Smooth muscle cell (in vitro differentiated cells): ENCODE data around the gene UGT1A10. TPM values are rescaled to one million over a fixed set of nuclear protein-coding genes. Genes with fewer than 3 reads are reported as not detected.

ENCODE experiments used
- DNase-seq: peaks from one replicate; lab custom pipeline; 2025; ENCODE audit not compliant: unreplicated experiment; lab: John Stamatoyannopoulos, UW
- H2AFZ ChIP-seq: fragments of 200-600 bp; sonication (generic); 2 replicates; pipeline ENCODE4 v1.6.0; 2016; ENCODE audit warnings: antibody characterized with exemption, low read depth, mild to moderate bottlenecking
- H3F3A ChIP-seq: fragments of 200-600 bp; sonication (generic); 2 replicates; pipeline ENCODE4 v1.6.0; 2017; ENCODE audit warnings: antibody characterized with exemption, low read depth
- H3K27ac ChIP-seq: fragments of 200-600 bp; sonication (generic); 2 replicates; pipeline ENCODE4 v1.5.1; 2016; ENCODE audit warnings: low read depth, mild to moderate bottlenecking
- H3K27me3 ChIP-seq: fragments of 200-600 bp; sonication (generic); 2 replicates; pipeline ENCODE4 v1.6.1; 2016; ENCODE audit warnings: low read depth, mild to moderate bottlenecking
- H3K36me3 ChIP-seq: fragments of 200-600 bp; sonication (generic); 2 replicates; pipeline ENCODE4 v1.5.1; 2016; ENCODE audit warnings: low read depth
- H3K4me1 ChIP-seq: fragments of 200-600 bp; sonication (generic); 2 replicates; pipeline ENCODE4 v1.5.1; 2016; ENCODE audit warnings: low read depth
- H3K4me2 ChIP-seq: fragments of 200-600 bp; sonication (generic); 2 replicates; pipeline ENCODE4 v1.6.0; 2016; ENCODE audit warnings: mild to moderate bottlenecking
- H3K4me3 ChIP-seq: fragments of 200-600 bp; sonication (generic); 2 replicates; pipeline ENCODE4 v1.5.1; 2016; ENCODE audit warnings: mild to moderate bottlenecking
- H3K79me2 ChIP-seq: fragments of 200-600 bp; sonication (generic); 2 replicates; pipeline ENCODE4 v1.6.0; 2016; ENCODE audit warnings: low read depth, mild to moderate bottlenecking
- H3K9ac ChIP-seq: fragments of 200-600 bp; sonication (generic); 2 replicates; pipeline ENCODE4 v1.6.0; 2016; ENCODE audit warnings: low read depth
- H3K9me3 ChIP-seq: fragments of 200-600 bp; sonication (generic); replicated peaks from 2 replicates; pipeline ENCODE4 v1.5.1; 2016; ENCODE audit warnings: low read depth
- H4K20me1 ChIP-seq: fragments of 200-600 bp; sonication (generic); 2 replicates; pipeline ENCODE4 v1.6.0; 2016; ENCODE audit warnings: low read depth
- CTCF ChIP-seq: fragments of 200-600 bp; sonication (generic); IDR thresholded peaks from 2 replicates; pipeline ENCODE4 v1.5.1; 2017; ENCODE audit warnings: borderline replicate concordance, mild to moderate bottlenecking, antibody characterized with exemption; ENCODE audit not compliant: insufficient read depth, poor library complexity, severe bottlenecking
- WGBS: methylation state at CpG from one replicate; pipeline ENCODE4 v1.1.7; 2016; ENCODE audit warnings: low lambda C conversion rate; 5-methylcytosine and 5-hydroxymethylcytosine counted together
- polyA plus RNA-seq: library from polyadenylated mRNA; unstranded; fragments of >200 nt; fragmentation: Nextera tagmentation; extraction: Ambion mirVana; gene quantifications from 2 replicates; pipeline ENCODE4 v1.2.1, GENCODE V29; 2016
- total RNA-seq: library from RNA; depleted of rRNA; stranded (reverse); fragments of >200 nt; gene quantifications from 2 replicates; pipeline ENCODE4 v1.2.3, GENCODE V29; 2014

UGT1A10 gene
- total and polyA plus RNA-seq, 2 experiments from 2014 or later = not detected

GRCh38 chr2:233822101-233822771, 186.0 kb downstream of the UGT1A10 start:
- Histone ChIP-seq H3K9me3 (no peaks in the 10 kb centered on the region), H3K4me1 (no peaks in the 10 kb centered on the region), H4K20me1 (no peaks in the 10 kb centered on the region), H3K9ac (no peak overlapping the region), H3K79me2 (no peaks in the 10 kb centered on the region), H3K4me3 (no peak overlapping the region), H3K27me3 (no peaks in the 10 kb centered on the region), H3F3A (no peaks in the 10 kb centered on the region), H3K27ac (no peak overlapping the region), H2AFZ (no peak overlapping the region), H3K4me2 (no peak overlapping the region), H3K36me3 (no peaks in the 10 kb centered on the region)
- 92% methylated on average over 21 of the region's 21 CpGs for WGBS
- TF ChIP-seq CTCF = no peak
- DNase-seq = no peak

Other genes with a start within 250 kb of the UGT1A10 start
- 18.0 and 23.6 TPM in 2 replicates for gene USP40, start 69.7 kb upstream of the UGT1A10 start, total RNA-seq
- gene USP40, start 69.7 kb upstream of the UGT1A10 start, polyA plus RNA-seq = 9.4 and 16.4 TPM in 2 replicates
- not detected in 2 replicates for gene UGT1A8, start 18.8 kb upstream of the UGT1A10 start, total RNA-seq
- not detected in 2 replicates for gene UGT1A8, start 18.8 kb upstream of the UGT1A10 start, polyA plus RNA-seq
- gene UGT1A9, start 35.5 kb downstream of the UGT1A10 start, total RNA-seq = not detected in 2 replicates
- gene UGT1A9, start 35.5 kb downstream of the UGT1A10 start, polyA plus RNA-seq = not detected in 2 replicates
- not detected in 2 replicates for gene UGT1A7, start 45.5 kb downstream of the UGT1A10 start, total RNA-seq
- gene UGT1A7, start 45.5 kb downstream of the UGT1A10 start, polyA plus RNA-seq = not detected in 2 replicates
- 0.63 TPM in 1 of 2 replicates, not detected in the other for gene UGT1A6, start 56.4 kb downstream of the UGT1A10 start, total RNA-seq
- not detected in 2 replicates for gene UGT1A6, start 56.4 kb downstream of the UGT1A10 start, polyA plus RNA-seq
- gene UGT1A5, start 76.5 kb downstream of the UGT1A10 start, total RNA-seq = not detected in 2 replicates
- gene UGT1A5, start 76.5 kb downstream of the UGT1A10 start, polyA plus RNA-seq = not detected in 2 replicates
- gene UGT1A4, start 82.3 kb downstream of the UGT1A10 start, total RNA-seq = not detected in 2 replicates
- gene UGT1A4, start 82.3 kb downstream of the UGT1A10 start, polyA plus RNA-seq = not detected in 2 replicates
- not detected in 2 replicates for gene UGT1A3, start 92.6 kb downstream of the UGT1A10 start, total RNA-seq
- not detected in 2 replicates for gene UGT1A3, start 92.6 kb downstream of the UGT1A10 start, polyA plus RNA-seq
- gene UGT1A1, start 123.8 kb downstream of the UGT1A10 start, total RNA-seq = not detected in 2 replicates
- gene UGT1A1, start 123.8 kb downstream of the UGT1A10 start, polyA plus RNA-seq = not detected in 2 replicates
- gene MROH2A, start 141.9 kb downstream of the UGT1A10 start, total RNA-seq = not detected in 2 replicates
- not detected in 2 replicates for gene MROH2A, start 141.9 kb downstream of the UGT1A10 start, polyA plus RNA-seq
- 12.3 and 19.5 TPM in 2 replicates for gene HJURP, start 218.1 kb downstream of the UGT1A10 start, total RNA-seq
- 7.9 and 8.6 TPM in 2 replicates for gene HJURP, start 218.1 kb downstream of the UGT1A10 start, polyA plus RNA-seq